HL-60 (cell line): ENCODE data around the gene PIGR.

Experiments
- CTCF ChIP-seq: IDR thresholded peaks from one replicate; pipeline ENCODE4 v1.5.1; 2011; ENCODE audit warnings: low read length, control low read depth, inconsistent platforms; ENCODE audit not compliant: insufficient read depth
- GABPA ChIP-seq: IDR thresholded peaks from 2 replicates; pipeline ENCODE4 v1.6.1; 2012; ENCODE audit warnings: low read depth
- POLR2AphosphoS5 ChIP-seq: IDR thresholded peaks from 2 replicates; pipeline ENCODE4 v1.6.1; 2012; ENCODE audit warnings: low read depth
- REST ChIP-seq: IDR thresholded peaks from 2 replicates; pipeline ENCODE4 v1.6.1; 2012; ENCODE audit warnings: low read depth; ENCODE audit not compliant: insufficient replicate concordance
- SPI1 ChIP-seq: IDR thresholded peaks from 2 replicates; pipeline ENCODE4 v1.6.1; 2012; ENCODE audit warnings: low read depth, mild to moderate bottlenecking, borderline replicate concordance

GRCh38 chr1:206891412-206891811 is 54.9 kb downstream of the PIGR start:
- no peak for TF ChIP-seq REST
- no peak for TF ChIP-seq CTCF
- TF ChIP-seq POLR2AphosphoS5 = no peak
- TF ChIP-seq SPI1 = no peak
- TF ChIP-seq GABPA = no peak
